Stimulated activated CD4-positive, alpha-beta T cell treated with anti-CD3 and anti-CD28 coated beads, TNF-alpha, amount 100 ng/mL, for 4 hours (primary cell): ENCODE measurements around the gene KHK.

Experiments used
- DNase-seq, 3 experiments: peaks; one replicate each; pipeline ENCODE4 v3.0.0-alpha.2; 2020; ENCODE audit warnings: low read depth in 3 of 3

The KHK gene

GRCh38 chr2:27086724-27087593, at the start of gene KHK:
Gene KHK, plus strand, starts transcription at chr2:27086772. Its CDS starts 488 bp downstream, at chr2:27087260.
- no peak for DNase-seq

GRCh38 chr2:27038012-27038411, 48.6 kb upstream of the KHK start:
- no peak for DNase-seq

- DNase-seq = no peak
Measured at GRCh38 chr2:27038631-27039339, 47.8 kb upstream of the KHK start.

GRCh38 chr2:27039426-27039825, 47.1 kb upstream of the KHK start:
- DNase-seq = no peak

GRCh38 chr2:27039871-27040270, 46.7 kb upstream of the KHK start:
- DNase-seq = no peak

DNA sequence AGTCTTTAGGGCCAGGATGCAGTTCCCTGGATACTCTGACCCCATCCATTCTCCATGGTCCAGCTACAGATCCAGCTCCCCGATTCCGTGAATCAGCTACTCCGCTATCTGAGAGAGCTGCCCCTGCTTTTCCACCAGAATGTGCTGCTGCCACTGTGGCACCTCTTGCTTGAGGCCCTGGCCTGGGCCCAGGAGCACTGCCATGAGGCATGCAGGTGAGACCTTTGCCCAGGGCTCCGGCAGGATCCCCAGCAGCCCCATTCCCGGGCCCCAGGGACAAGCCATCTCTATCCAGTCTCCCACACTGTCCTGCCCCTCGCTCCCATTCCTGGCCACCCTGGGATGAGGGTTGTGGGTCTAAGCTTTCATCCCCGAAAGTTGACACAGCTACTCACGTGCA, 46.3 kb upstream of the KHK start:
- DNase-seq = no peak

DNA sequence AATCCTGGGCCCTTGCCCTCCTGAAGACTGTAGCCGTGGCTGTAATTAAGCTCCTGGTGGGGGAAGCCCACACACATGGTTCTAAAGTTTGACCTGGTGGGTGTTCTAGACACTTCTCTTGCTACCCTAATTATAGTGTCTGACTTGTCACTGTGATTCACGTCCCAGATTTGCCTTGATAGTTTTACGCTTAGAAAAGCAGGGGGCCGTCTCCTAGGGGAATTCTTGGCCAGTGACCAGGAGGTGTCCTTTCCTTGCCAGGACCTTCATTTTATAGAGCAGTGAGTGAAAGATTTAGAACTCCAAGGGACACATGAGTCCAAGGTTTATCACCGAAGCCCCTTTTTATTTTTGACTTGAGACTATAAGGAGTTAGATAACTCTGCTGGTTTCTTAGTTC, 44.8 kb upstream of the KHK start:
- DNase-seq = no peak

GRCh38 chr2:27042159-27042661, 44.4 kb upstream of the KHK start:
- no peak for DNase-seq

GRCh38 chr2:27042985-27043634, 43.5 kb upstream of the KHK start:
- DNase-seq = no peak

- peak; percentile 44 to 54 (median 51) for DNase-seq
Measured at GRCh38 chr2:27049422-27050280, 36.9 kb upstream of the KHK start.

DNA sequence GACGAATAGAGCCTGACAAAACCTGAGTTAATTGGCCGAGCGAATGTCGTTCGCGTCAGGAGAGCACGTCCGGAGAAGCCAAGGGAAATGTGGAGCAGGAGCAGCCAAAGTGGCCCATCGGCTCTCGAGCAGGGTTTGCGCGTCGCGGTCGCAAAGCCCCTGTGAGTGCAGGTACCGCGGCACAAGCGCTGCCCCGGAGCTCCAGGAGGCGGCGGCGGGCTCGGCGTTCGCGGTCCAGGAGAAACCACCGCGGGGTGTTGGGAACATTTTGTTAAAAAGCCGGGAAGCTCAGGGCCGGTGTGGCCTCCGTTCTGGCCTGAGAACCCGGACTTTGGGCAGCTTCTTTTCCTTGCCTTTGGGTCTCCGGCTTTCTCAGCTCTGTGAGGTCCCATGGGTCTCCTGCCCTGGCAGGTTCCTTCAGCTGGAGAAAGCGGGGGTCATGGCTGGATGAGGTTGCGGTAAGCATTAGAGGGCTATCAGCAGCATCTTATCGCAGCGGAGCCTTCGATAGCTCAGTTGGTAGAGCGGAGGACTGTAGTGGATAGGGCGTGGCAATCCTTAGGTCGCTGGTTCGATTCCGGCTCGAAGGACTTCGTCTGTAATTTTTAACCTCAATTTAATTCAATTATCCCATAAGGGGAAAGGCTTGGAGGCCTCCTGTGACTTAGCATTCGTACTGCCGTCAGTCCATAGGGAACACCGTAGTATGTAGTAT, 36.1 kb upstream of the KHK start:
- DNase-seq = peak; percentile 85 to 91 (median 88)

DNA sequence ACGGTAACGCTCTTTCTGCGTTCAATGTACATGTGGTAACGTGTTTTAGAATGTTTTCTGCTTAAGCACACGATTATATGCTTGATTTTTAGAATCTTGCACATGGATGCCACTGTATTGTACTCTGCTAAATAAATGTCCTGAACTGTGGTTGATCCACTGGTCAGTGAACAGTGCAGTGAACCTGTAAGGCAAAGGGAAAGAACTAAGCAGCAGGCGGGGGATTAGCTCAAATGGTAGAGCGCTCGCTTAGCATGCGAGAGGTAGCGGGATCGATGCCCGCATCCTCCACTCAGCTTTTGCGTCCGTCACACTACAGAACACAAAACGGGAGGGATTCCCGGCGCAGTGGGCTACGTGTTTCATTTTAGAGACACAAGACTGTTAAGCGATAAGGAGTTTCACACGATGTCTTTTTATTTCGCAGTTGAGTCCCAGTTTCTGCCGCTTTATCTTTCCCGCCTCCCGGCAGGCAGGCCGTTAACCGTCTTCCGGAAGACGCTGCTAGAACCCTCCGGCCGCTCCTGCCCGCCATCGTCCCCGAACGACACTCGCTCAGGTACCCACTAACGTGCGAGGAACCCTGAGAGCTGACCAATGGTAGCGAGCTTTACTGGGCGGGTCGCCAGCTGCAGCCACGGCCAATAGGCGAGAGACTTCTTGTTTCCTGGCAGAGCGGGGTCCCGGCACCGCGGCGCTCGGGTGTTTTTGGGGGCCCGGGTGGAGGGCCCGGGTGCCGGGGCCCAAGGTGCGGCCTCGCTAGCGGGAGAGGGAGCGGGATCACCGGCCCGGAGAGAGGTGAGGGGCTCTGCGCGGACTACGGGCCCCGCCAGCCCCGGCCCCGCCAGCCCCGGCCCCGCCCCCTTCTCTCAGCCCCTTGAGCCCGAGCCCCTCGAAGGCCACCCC, 35.3 kb upstream of the KHK start, which contains the start of gene AGBL5:
Gene AGBL5 (plus strand): TSS at position 673 of the 906 bp plus-strand sequence. CDS start 1,291 bp downstream, outside the sequence.
- peak; percentile 92 to 96 (median 92) for DNase-seq

GRCh38 chr2:27051902-27052645, 34.5 kb upstream of the KHK start:
- DNase-seq = peak in 1 of 3 experiments; percentile 14

GRCh38 chr2:27053321-27053720, 33.3 kb upstream of the KHK start:
- no peak for DNase-seq

DNA sequence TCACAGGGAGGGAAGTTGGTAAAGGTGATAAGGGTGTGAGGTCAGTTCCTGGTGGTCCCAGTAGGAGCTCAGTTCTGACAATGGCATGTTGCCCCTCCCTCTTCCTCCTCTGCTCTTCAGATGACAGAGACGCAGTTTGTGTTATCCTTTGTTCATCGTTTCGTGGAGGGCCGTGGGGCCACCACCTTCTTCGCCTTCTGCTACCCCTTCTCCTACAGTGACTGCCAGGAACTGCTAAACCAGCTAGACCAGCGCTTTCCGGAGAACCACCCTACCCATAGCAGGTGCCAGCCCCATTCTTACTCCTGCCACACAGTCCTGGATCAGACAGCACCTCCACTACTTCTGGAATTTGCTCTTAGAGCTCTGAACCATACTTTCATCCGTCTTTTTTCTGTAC, 32.8 kb upstream of the KHK start:
- no peak for DNase-seq

DNA sequence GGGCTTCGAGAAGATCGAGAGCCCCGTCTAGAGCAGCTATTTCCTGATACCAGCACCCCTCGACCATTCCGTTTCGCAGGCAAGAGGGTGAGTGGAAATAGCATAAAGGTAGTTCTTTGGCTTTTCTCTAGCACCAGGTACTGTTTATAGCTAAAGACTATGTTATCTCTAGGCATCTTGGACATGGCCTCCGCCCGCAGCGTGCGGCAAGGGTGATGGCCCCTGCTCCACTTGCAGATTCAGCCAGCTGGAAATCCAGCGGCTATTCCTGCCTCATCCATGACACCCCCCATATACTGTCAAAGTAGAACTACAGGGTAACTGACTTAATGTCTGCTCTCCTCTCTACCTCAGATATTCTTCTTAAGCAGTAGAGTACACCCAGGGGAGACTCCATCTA, 31.9 kb upstream of the KHK start:
- DNase-seq = no peak

- DNase-seq = no peak
Measured at GRCh38 chr2:27057184-27057583, 29.4 kb upstream of the KHK start.

GRCh38 chr2:27058210-27058609, 28.4 kb upstream of the KHK start:
- DNase-seq = no peak
